AG04450 (cell line): ENCODE measurements around the gene PALM. TPM values are rescaled to one million over a fixed set of nuclear protein-coding genes. Genes with fewer than 3 reads are reported as not detected.

Experiments
- CTCF ChIA-PET: fragments of 300-600, 350-600 bp; formaldehyde crosslinking; extraction: SDS; loops from one replicate; lab custom pipeline; 2022; ENCODE audit warnings: antibody characterized with exemption, inconsistent platforms; lab: Charles Lee
- POLR2A ChIA-PET: fragments of 350-600 bp; formaldehyde crosslinking; extraction: SDS; loops from one replicate; lab custom pipeline; 2021; ENCODE audit warnings: antibody characterized with exemption, inconsistent platforms; lab: Yijun Ruan, JAX
- DNase-seq: peaks from one replicate; pipeline ENCODE4 v3.0.0-alpha.2; 2011; ENCODE audit warnings: low read depth, low spot score
- H3K27ac ChIP-seq: one replicate; pipeline ENCODE4 v1.5.1; 2012; ENCODE audit warnings: low read depth, low read length, control low read depth
- H3K27me3 ChIP-seq: one replicate; pipeline ENCODE4 v1.6.0; 2012; ENCODE audit warnings: low read length; ENCODE audit not compliant: control insufficient read depth, insufficient read depth
- H3K4me3 ChIP-seq: 2 replicates; pipeline ENCODE4 v1.5.1; 2011; ENCODE audit warnings: mild to moderate bottlenecking, low read depth, low read length, control low read depth
- H3K9me3 ChIP-seq: 2 replicates; pipeline ENCODE4 v1.5.1; 2012; ENCODE audit warnings: low read length; ENCODE audit not compliant: control insufficient read depth, insufficient read depth
- polyA plus RNA-seq: library from polyadenylated mRNA; depleted of rRNA; stranded (reverse); fragments of >200 nt; gene quantifications from 2 replicates; pipeline ENCODE4 v1.2.3, GENCODE V29; 2011
- TF ChIP-seq, protein P1 (sequence below): IDR thresholded peaks from 2 replicates; pipeline ENCODE4 v1.5.1; 2011; ENCODE audit warnings: low read depth, low read length, control low read depth, inconsistent platforms

The PALM gene
- polyA plus RNA-seq, 1 experiment = 1.8 TPM

DNA sequence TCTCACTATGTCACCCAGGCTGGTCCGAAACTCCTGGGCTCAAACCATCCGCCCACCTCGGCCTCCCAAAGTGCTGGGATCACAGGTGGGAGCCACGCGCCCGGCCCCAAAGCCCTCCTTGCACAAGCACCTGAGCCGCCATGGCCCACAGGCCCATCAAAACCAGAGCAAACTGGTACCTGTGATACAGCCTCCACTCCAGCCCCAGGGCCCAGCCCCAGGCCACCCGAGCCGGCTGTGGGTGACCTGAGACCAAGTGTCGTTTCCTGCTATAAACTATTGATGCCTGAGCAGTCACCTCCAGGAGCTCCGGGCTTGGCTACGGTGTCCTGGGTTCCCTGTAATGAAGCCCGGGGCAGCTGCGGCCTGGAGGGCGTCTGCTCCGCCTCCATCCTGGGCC lies 78.8 kb downstream of the PALM start:
- Histone ChIP-seq H3K9me3 (no peaks in the 10 kb centered on the region; the same call in 1 of the 2 replicates), H3K27me3 (no peaks in the 10 kb centered on the region), H3K27ac (no peak overlapping the region), H3K4me3 (no peak overlapping the region)
- TF ChIP-seq, protein P1, sequence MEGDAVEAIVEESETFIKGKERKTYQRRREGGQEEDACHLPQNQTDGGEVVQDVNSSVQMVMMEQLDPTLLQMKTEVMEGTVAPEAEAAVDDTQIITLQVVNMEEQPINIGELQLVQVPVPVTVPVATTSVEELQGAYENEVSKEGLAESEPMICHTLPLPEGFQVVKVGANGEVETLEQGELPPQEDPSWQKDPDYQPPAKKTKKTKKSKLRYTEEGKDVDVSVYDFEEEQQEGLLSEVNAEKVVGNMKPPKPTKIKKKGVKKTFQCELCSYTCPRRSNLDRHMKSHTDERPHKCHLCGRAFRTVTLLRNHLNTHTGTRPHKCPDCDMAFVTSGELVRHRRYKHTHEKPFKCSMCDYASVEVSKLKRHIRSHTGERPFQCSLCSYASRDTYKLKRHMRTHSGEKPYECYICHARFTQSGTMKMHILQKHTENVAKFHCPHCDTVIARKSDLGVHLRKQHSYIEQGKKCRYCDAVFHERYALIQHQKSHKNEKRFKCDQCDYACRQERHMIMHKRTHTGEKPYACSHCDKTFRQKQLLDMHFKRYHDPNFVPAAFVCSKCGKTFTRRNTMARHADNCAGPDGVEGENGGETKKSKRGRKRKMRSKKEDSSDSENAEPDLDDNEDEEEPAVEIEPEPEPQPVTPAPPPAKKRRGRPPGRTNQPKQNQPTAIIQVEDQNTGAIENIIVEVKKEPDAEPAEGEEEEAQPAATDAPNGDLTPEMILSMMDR = no peak
- no peak for DNase-seq
- ChIA-PET CTCF (no interaction called here), POLR2A (no interaction called here)

DNA sequence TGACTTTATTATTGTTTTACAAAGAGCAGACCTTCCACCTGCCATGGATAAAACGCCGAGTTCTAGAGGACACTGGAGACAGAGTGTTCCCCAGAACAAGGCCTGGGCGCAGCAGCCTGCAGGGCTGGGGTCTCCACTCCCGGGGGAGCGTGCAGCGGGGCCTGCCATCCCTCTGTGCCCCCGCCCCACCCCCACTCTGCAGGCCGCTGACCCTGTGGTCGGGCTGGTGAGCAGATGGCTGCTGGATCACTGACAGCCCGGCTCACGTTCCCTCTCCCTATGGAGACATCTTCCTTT lies 79.9 kb downstream of the PALM start:
- POLR2A ChIA-PET = no interaction called here
- TF ChIP-seq, protein P1 = no peak
- CTCF ChIA-PET = no interaction called here
- no peak for DNase-seq
- H3K9me3 ChIP-seq = no peaks in the 10 kb centered on the region; the same call in 1 of the 2 replicates
- H3K27me3 ChIP-seq = no peaks in the 10 kb centered on the region
- H3K4me3 ChIP-seq = no peak overlapping the region
- no peak overlapping the region for H3K27ac ChIP-seq

DNA sequence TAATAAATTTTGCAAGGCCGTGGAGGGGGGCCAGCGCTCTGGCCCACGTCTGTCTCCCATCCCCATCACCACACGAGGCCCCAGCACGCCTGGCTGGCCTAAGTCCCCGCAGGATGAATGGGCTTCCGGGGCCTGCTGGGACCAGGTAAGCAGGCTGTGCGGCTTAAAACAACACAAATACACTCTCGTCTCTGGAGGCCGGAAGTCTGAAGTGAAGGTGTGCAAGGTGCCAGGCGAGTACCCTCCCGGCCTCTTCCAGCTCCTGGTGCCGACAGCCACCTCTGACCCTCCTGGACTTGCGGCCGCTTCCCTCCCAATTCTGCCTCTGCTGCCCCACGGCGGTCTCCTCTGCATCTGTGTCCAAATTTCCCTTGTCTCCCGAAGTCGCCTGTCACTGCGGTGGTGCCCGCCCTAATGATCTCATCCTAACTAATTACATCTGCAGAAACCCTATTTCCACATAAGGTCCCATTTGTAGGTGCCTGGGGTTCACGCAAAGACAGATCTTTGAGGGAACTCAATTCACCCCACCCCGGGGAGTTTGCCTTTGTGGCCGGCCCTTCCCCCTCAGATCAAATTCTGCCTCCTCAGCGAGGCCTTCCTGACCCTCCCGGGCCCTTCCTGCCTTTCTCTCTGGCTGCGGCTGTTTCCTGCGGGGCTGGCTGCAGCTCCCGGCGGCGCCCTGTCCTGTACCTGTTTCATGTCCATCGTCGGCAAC lies 80.4 kb downstream of the PALM start:
- Histone ChIP-seq H3K27me3 (no peaks in the 10 kb centered on the region), H3K9me3 (no peaks in the 10 kb centered on the region; the same call in 1 of the 2 replicates), H3K27ac (no peak overlapping the region), H3K4me3 (no peak overlapping the region)
- CTCF ChIA-PET = interaction anchor here (0.5 kb wide), 1 partner anchor 18 kb away, joined by 8 read pairs; no protein-coding TSS in a partner anchor
- POLR2A ChIA-PET = no interaction called here
- DNase-seq = no peak
- TF ChIP-seq, protein P1 = no peak

DNA sequence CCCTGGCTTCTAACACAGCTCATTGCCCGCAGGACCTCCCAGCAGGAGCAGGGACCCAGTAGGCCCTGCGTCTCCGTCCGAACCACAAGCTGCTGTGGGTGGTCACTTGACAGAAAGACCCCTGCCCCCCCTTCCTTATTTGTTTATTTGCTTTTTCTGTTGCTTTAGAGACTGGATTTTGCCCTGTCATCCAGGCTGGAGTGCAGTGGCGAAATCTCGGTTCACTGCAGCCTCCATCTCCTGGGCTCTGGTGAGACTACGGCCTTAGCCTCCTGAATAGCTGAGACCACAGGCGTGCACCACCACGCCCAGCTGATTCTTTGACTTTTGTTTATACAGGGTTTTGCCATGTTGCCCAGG lies 80.9 kb downstream of the PALM start:
- CTCF ChIA-PET = interaction anchor here (0.5 kb wide), 1 partner anchor 19 kb away, joined by 8 read pairs; no protein-coding TSS in a partner anchor
- Histone ChIP-seq H3K27me3 (no peaks in the 10 kb centered on the region), H3K4me3 (no peak overlapping the region), H3K27ac (no peak overlapping the region), H3K9me3 (no peaks in the 10 kb centered on the region; the same call in 1 of the 2 replicates)
- POLR2A ChIA-PET = no interaction called here
- TF ChIP-seq, protein P1 = no peak
- no peak for DNase-seq

DNA sequence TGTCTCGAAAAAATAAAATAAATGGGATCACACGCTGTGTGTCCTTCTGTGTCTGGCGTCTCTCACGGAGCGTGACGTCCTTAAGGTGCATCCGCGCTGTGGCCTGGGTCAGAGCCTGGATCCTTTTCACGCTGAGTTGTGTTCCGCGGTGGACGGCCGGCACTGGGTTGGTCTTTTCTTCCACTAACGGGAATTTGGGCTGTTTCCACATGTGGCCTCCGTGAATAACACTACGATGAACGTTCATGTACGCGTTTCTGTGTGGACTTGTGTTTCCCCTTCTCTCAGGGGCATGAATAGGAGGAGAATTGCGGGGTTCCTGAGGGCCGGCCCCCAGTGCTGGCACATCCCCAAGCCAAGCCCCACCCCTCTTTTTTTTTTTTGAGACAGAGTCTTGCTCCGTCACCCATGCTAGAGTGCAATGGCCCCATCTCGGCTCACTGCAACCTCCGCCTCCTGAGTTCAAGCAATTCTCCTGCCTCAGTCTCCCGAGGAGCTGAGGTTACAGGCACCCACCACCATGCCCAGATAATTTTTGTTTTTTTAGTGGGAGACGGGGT lies 82.4 kb downstream of the PALM start:
- ChIA-PET CTCF (no interaction called here), POLR2A (interaction anchor here (0.6 to 0.7 kb wide), 2 partner anchors 116 to 646 kb away, joined by 4 to 5 read pairs; no protein-coding TSS in a partner anchor)
- Histone ChIP-seq H3K27ac (no peak overlapping the region), H3K9me3 (no peaks in the 10 kb centered on the region; the same call in 1 of the 2 replicates), H3K4me3 (no peak overlapping the region), H3K27me3 (no peaks in the 10 kb centered on the region)
- no peak for DNase-seq
- TF ChIP-seq, protein P1 = no peak
